Right ventricle myocardium superior (tissue), 1 donor: ENCODE measurements around the gene CALN1. TPM values are rescaled to one million over a fixed set of nuclear protein-coding genes. Genes with fewer than 3 reads are reported as not detected.
"Not testable (repeated sequence)": the region's sequence is repeated elsewhere in the genome, so short reads cannot be mapped to it uniquely, and the experiment has no call there.

ENCODE experiments used
- ATAC-seq: fragments of 200-7000 bp; cut with Tn5 transposase; one replicate; pipeline ENCODE4 v1.9.1; 2020; ENCODE audit warnings: mild to moderate bottlenecking; ENCODE audit not compliant: poor library complexity
- DNase-seq: peaks from one replicate; pipeline ENCODE4 v3.0.0-alpha.2; 2020
- intact Hi-C: fragments of 100-400 bp; cut with DNase I; formaldehyde crosslinking; loops from one replicate; pipeline ENCODE4 v1.11.2; 2022
- total RNA-seq: library from RNA; stranded (reverse); fragmentation: NEBNext Ultra II Directional; extraction: Animal tissue kit (Norgen Biotek cat#: 25700); gene quantifications from one replicate; pipeline ENCODE4 v1.2.1, GENCODE V29; 2021
- donor health status: DM: no; HTN: yes; CAD: no; lungs with severe emphysema.

CALN1 gene
- total RNA-seq, 1 donor from 2014 or later = not detected

DNA sequence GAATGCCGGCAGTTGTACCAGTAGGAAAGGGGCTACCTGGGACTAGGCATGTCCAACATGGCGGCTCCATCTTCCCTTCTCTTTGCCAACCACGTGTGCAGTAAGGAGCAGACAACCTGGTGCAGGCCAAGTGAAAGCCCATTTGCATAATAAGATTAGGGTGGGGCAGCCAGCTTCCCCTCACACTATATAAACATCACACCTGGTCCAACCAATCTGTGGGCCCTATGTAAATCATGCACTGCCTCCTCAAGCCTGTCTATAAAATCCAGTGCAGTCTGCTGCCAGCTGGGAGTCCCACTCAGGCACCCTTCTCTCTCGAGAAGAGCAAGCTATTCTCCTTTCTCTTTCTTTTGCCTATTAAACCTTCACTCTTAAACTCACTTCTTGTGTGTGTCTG is 429.3 kb downstream of the CALN1 start:
- ATAC-seq = no peak
- intact Hi-C loops = no loop called here
- no peak for DNase-seq

DNA sequence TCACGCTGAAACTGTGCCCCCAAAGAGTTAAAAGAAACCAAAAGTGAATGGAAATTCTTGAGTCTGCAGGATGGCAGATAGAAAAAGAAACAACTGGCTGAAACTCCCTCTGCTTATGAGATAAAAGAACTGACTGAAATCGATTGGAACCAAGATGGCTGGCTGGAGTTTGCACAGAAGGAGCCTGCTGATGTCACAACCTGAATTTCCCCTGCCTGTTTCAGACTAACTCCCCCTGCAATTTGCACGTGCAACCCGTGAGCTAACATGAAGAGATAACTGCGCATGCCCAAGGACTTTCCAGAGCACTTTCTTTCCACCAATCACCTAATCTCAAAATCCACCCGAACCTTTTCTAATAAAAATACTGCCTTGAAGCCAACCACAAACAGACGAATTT is 435.5 kb downstream of the CALN1 start:
- intact Hi-C loops = no loop called here
- no peak for DNase-seq
- no peak for ATAC-seq

DNA sequence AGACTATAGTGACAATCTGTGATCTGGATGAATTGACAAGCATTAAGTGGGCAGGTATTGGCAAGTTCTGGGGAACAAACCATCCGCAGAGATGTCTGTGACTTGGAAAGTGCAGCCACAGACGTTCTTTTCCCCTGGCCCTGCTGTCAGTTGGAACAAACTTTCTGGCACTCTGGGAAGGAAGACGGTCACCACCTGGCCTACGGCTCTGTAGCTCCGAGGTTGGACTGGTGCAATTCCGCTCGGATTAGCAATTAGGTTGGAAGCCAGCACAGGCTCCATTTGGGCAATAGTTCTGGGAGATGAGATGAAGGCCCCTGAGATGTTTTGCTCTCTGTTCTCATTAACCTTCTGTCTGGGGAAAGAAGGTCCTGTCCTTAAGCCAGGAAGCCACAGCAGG is 437.5 kb downstream of the CALN1 start:
- intact Hi-C loops = no loop called here

DNA sequence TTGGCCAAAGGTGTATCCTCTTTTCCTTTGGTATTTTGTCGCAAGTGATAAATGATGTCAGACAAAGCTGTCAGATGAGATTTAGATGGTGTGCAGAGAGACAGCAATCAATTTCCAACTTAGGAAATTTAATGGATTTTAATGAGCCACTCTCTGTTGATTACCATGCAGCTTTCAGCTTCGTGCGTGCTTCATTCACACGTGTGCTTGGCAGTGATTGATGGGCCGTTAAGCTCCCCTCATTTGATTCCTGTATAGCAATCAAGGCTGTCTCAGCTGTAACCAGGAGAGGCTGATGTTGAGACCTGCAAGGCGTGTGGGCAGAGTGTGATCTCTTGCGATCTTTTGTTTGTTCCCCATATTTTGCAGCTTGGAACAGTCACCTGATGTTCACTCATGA is 439.6 kb downstream of the CALN1 start:
- intact Hi-C loops = no loop called here
- no peak for DNase-seq
- no peak for ATAC-seq

More for the DNA sequence above, 437.5 kb downstream of the CALN1 start:
- no peak for ATAC-seq
- DNase-seq = no peak

DNA sequence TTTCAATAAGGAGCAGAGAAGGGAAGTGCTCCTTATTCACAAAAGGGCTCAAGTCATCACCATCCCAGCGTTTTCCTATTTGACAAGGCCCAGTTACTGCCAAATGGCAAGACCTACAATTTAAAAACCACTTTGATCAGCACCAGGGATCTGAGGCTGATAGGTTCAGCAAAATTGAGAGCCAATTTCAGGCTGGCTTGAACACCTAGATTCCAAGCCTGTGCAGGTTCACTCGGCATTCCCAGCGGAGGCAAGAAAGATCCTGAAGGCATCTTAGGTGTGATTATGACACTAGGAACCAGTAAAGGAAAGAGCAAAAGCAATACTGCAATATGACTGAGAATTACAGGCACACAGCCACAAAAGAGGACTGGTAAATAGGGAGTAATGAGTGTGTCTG is 441.4 kb downstream of the CALN1 start:
- intact Hi-C loops = no loop called here
- DNase-seq (no peak), ATAC-seq (no peak)

DNA sequence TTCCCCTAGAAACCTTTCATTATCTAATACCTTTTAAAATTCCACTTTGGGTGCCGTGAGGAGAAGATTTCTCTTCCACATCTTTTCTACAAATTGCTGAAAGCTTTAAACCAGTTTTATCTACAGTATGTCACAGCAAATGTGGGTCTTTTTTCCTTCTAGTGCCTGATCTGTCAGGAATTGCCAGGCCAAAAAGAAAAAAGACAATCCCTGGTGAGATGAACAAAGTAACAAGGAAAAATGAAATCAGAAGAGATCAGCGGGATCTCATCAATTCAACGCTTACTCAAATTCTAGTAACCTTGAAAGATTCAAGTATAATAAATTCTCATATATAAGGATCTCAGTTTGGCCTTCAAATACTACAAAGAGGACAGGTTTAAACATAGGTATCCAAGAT is 449.5 kb downstream of the CALN1 start:
- DNase-seq (no peak), ATAC-seq (no peak)
- intact Hi-C loops = no loop called here

DNA sequence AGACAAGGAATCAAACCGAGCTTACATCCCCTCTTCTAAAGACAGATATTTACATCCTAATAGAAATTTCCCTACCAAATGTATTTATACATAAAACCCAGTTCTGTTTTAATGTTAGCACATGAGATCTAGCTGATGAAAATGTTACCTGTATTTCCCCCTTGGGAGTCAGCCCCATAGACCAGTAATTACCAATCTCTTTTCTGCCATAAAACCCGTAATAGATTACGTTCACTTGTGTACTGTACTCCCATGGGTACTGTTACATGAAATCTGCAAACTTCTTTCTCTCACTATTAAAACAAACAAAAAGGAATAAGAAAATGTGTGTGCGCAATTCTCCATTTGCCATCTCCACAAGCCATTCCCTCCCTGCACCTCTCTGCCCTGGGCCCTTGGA is 450.9 kb downstream of the CALN1 start:
- no peak for ATAC-seq
- DNase-seq = no peak
- intact Hi-C loops = no loop called here

DNA sequence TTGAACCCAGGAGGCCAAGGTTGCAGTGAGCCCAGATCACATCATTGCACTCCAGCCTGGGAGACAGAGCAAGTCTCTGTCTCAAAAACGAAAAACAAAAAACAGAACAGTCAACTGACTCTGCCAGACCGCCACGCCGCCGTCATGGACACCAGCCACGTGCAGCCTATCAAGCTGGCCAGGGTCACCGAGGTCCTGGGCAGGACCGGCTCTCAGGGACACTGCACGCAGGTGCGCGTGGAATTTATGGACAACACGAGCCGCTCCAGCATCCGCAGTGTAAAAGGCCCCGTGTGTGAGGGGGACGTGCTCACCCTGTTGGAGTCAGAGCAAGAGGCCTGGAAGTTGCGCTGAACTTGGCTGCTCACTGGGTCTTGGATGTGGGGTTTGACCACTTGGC is 470.0 kb downstream of the CALN1 start:
- DNase-seq = no peak
- intact Hi-C loops = no loop called here
- ATAC-seq = no peak

DNA sequence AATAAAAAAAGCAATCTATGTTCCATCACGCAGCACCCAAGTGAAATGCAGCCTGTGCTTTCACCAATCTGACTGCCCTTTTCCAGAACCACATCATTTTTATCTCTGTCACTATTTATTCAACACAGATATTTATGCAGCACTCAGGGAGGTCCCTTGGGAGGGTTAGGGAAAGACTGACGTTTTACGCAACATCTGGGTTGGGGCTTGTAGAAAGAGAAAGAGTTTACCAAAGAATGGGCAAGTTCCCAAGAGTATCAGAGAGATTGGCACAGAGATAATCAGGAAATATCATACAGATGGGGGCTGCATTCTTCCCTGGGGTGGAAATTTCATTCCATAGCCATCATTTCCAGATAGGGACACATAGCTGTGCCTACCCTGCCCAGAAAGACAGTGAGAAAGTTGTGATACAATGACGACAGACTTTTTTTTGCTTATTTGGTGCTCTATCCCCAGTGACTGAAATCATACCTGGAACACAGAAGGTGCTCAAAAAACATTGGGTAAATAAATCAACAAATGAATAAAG is 474.2 kb downstream of the CALN1 start:
- ATAC-seq (no peak), DNase-seq (no peak)
- intact Hi-C loops = no loop called here

DNA sequence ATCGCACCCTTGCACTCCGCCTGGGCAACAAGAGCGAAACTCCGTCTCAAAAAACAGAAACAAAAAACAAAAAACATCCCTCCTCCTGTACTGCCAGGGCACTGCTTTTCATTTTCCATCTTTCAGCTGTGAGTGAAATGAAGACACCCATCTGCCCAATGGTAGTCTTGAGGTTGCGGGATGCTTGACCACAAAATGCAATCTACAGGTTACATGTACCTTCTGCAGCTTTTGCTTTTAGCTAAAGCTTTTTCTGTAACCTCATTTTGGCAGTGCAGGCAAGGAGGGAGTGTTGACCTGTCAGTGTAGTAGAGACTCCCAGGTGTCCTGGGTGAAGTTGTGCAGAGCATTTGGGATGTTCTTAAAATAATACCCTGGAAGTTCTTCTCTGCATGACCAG is 476.5 kb downstream of the CALN1 start:
- intact Hi-C loops = no loop called here

DNA sequence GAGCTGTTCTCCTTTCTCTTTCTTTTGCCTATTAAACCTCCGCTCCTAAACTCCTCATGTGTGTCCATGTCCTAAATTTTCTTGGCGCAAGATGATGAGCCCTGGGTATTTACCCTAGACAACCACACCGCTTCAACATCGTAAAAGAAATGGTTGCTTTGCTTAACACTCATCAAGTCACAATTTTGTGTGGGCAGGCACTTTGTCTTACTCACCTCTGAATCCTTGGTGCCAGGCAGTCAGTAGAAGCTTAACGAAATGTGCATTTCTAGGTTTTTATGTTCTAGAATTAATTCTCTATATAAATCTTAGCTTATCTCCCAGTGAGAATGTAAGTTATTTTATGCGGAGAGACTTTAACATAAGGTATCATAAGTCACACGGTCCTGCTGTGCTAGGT is 478.7 kb downstream of the CALN1 start:
- intact Hi-C loops = no loop called here

More for the DNA sequence above, 476.5 kb downstream of the CALN1 start:
- DNase-seq = no peak
- ATAC-seq = no peak

DNA sequence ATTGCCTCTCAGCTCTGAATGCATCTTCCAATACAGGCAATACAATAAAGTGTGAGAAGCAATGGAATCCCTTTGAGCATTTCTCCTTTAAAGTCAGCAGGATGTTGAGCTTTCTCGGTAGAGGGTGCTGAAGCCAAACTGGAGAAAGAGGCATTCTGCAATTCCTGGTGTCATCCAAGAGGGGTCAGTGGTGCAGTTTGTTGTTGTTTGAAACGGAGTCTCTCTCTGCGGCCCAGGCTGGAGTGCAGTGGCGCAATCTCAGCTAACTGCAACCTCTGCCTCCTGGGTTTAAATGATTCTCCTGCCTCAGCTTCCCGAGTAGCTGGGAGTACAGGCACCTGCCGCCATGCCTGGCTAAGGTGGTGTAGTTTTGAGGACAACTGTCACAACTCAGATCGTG is 486.5 kb downstream of the CALN1 start:
- no peak for ATAC-seq

More for the DNA sequence above, 478.7 kb downstream of the CALN1 start:
- no peak for DNase-seq
- no peak for ATAC-seq

DNA sequence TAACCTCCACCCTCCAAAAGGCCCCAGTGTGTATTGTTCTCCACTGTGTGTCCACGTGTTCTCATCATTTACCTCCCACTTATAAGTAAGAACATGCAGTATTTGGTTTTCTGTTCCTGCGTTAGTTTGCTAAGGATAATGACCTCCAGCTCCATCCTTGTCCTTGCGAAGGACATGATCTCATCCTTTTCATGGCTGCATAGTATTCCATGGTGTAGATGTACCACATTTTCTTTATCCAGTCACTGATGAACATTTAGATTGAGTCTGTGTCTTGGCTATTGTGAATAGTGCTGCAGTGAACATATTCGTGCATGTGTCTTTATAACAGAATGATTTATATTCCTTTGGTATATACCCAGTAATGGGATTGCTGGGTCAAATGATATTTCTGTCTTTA is 497.9 kb downstream of the CALN1 start:
- DNase-seq, intact Hi-C loops, ATAC-seq: not testable (repeated sequence)

More for the DNA sequence above, 486.5 kb downstream of the CALN1 start:
- intact Hi-C loops = no loop called here
- DNase-seq = no peak

DNA sequence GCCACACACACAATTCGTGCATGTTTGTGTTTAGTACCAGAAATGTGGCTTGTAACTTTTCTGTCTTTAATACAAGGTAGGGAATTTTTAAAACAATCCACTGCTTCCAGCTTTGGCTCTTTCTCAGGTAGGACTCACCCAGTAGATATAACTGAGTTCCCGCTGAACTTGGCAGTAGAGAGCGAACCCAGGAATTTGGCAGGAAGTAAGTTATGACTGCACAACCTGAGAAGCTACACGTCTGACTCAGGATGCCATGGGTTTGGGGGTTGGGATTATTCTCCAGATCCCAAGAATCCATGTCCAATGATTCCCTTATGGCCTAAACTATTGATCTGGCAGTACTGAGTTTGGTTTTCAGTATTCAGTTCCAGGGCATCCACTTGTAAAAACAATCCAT is 499.7 kb downstream of the CALN1 start:
- ATAC-seq = no peak
- intact Hi-C loops = no loop called here
- no peak for DNase-seq

DNA sequence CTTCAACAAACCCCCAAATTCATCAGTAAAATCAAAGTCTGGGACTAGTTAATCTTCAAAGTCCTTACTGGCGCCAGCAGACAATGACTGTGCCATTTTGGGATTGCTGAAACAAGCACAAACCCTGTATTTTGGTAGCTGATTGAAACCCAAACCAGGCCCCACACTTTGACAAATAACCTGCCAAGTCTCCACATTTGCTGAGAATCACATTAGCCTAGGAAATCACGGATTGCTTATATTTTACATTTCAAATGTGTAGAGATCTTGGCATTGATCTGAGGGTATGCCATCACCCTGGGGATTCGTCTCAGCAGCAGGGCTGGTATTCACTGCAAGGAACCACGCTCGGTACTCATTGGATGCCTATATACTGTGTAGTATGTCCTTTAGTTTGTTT is 501.1 kb downstream of the CALN1 start:
- no peak for ATAC-seq
- DNase-seq = no peak
- intact Hi-C loops = no loop called here

DNA sequence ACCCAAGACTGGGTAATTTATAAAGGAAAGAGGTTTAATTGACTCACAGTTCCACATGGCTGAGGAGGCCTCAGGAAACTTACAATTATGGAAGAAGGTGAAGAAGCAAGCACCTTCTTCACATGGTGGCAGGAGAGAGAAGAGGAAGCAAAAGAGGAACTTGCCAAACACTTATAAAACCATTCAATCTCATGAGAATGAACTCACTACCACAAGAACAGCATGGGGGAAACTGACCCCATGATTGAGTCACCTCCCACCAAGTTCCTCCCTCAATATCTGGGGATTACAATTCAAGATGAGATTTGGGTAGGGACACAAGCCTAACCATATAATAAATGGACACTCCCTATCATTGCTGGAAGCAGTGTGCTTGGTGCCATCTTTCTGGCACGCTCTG is 506.3 kb downstream of the CALN1 start:
- DNase-seq (no peak), ATAC-seq (no peak)
- intact Hi-C loops = no loop called here

DNA sequence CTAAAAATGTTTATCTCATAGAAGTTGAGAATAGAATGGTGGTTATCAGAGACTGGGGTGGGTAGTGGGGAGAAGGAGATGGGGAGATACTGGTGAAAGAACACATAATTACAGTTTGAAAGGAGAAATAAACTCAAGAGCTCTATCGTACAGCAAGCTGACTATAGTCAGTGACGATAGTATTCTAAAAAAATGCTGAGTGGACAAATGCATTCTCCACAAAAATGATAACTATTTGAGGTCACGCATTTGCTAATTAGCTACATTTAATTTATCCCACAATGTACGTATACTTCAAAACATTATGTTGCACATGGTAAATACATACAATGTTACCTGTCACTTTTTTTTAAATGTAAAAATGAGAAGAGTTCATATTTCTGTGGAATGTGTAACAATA is 507.7 kb downstream of the CALN1 start:
- DNase-seq (no peak), ATAC-seq (no peak)
- intact Hi-C loops = no loop called here

DNA sequence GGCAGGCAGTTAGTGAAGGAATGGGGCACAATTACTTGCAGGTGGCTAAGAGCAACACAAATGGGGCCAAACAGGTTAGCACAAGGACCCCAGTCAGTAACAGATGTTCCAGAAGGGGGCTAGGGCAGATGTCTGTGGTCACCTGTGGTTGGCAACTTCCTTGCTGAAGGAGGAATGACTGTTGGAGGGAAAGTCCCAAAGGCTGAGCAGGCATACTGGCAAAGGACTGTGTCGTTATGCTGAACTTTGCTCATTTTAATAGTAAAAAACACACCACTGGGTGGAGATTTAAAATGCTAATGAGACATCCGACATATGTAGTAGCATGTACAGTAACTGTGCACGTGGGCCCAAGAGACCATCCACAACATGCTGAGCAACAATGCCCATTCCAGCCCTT is 511.6 kb downstream of the CALN1 start:
- intact Hi-C loops = no loop called here
- ATAC-seq (no peak), DNase-seq (no peak)

DNA sequence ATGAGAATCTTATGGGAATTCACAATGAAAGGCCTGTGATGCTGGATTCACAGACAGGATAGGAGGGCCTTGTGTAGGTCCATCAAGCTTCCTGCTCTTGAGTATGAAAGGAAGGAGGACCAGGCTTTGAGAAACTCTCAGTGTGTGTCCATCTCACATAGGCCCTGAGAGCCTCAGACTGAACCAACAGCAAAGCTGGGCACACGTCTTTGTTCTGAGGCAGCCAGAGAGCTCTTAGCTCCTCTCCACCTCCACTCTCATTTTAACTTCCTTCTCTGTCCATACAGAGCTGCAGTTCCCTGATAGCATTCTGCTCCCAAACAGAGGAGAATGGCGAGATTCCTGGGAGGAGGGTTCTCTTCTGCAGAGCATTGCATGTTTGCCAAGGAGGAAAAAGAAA is 515.6 kb downstream of the CALN1 start:
- intact Hi-C loops = no loop called here
- no peak for DNase-seq
- ATAC-seq = no peak

DNA sequence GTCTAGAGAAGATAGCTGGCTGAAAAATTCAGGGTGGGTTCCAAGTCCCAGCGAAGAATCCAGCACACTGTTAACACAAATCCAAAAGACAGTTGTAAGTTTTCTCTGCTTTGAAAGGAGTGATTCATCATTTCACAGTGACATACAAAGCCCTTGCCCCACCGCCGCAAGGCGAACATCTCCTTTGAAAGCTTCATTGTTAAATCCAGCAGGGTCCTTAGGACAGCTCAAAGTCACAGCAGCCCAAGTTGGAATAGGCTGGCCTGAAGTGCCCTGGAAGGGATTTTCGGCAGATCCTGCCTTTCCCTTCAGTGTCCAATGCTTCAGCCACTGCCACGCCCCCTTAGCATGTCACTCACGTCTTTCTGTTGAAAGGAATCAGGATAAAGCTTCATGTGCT is 526.1 kb downstream of the CALN1 start:
- intact Hi-C loops = no loop called here
- DNase-seq (no peak), ATAC-seq (no peak)

DNA sequence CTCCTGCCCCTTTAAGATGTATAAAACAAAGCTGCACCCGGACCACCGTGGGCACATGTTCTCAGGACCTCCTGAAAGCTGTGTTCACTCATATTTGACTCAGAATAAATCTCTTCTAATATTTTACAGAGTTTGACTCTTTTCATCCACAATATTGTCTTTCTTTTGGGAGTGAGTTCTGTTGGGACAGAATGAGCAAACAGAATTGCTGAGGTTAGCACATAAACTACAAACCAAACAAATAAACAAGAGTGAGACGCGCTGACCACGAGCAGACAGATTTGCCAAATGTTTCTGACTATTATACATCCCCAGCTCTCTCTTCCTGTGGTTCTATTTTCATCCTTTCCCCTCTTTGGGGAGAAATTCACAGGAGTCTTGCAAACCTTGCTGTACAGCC is 526.7 kb downstream of the CALN1 start:
- ATAC-seq (no peak), DNase-seq (no peak)
- intact Hi-C loops = no loop called here

DNA sequence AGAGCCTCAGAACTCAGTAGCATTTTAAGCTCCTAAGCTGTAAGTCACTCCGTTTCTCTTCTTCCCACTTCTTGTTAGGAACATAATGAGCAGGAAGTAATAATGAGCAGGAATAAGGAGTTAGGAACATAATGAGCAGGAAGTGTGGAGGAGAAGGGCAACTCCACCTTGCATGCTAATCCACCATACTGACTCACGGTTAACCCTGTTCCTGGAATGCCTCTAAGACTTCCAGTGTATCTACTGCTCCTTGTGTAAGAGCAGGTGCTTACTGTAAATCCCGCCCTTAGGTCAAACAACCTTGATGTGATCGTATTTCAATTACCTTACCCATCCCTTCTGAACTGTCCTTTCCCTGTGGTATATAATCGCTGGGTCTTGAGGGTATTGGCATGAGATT is 528.7 kb downstream of the CALN1 start:
- ATAC-seq (no peak), DNase-seq (no peak)
- intact Hi-C loops = no loop called here
